NT2/D1 (cell line): Measurements from ENCODE around the gene HYPK.
A peak's percentile ranks its signal among the peaks of the same experiment; 100 is the strongest.

Experiments used
- DNase-seq: peaks from one replicate; pipeline ENCODE4 v3.0.0-alpha.2; 2011; ENCODE audit warnings: low read depth, low spot score
- H3K27me3 ChIP-seq: 2 replicates; pipeline ENCODE4 v1.6.0; 2011; ENCODE audit warnings: mild to moderate bottlenecking; ENCODE audit not compliant: insufficient read length, insufficient read depth
- H3K36me3 ChIP-seq: 2 replicates; pipeline ENCODE4 v1.6.1; 2011; ENCODE audit warnings: mild to moderate bottlenecking, low read length, mixed read lengths; ENCODE audit not compliant: insufficient read depth, insufficient read length
- H3K4me1 ChIP-seq: 2 replicates; pipeline ENCODE4 v1.5.1; 2011; ENCODE audit not compliant: insufficient read depth, insufficient read length
- H3K4me3 ChIP-seq: 2 replicates; pipeline ENCODE4 v1.5.1; 2011; ENCODE audit warnings: low read depth; ENCODE audit not compliant: insufficient read length
- H3K9ac ChIP-seq: 2 replicates; pipeline ENCODE4 v1.6.0; 2011; ENCODE audit warnings: low read depth; ENCODE audit not compliant: insufficient read length
- H3K9me3 ChIP-seq: 2 replicates; pipeline ENCODE4 v1.5.1; 2011; ENCODE audit warnings: mild to moderate bottlenecking, low read length; ENCODE audit not compliant: insufficient read depth
- SUZ12 ChIP-seq: IDR thresholded peaks from 2 replicates; pipeline ENCODE4 v1.6.1; 2011; ENCODE audit not compliant: insufficient read length, insufficient read depth; ENCODE audit errors: extremely low read depth
- YY1 ChIP-seq: IDR thresholded peaks from 2 replicates; pipeline ENCODE4 v1.6.1; 2011; ENCODE audit not compliant: insufficient read length, insufficient read depth
- ZNF274 ChIP-seq: IDR thresholded peaks from 2 replicates; pipeline ENCODE4 v1.6.1; 2011; ENCODE audit warnings: mild to moderate bottlenecking, low read depth, low read length

The HYPK gene

DNA sequence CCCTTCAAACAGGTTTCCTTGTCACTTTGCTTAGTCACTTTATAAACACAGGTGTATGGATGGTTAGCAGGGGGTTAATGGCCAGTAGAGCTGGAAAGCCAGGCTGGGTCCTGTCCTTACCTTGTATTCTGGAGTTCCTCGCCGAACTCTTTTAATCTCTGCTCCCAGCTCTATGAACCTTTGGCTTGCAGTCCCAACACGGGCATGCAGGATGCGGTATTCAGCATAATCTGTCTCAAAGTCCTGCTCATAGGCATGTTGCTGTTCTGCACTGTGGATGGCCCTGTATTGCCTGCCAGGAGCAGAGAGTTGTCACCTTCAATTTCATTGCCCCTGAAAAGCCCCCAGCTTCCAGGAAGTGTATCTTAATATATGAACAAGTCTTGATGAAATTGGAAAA, 26.3 kb upstream of the HYPK start:
- Histone ChIP-seq H3K36me3 (peaks cover 50% of the 10 kb centered on the region), H3K4me3 (no peak overlapping the region), H3K4me1 (peaks cover 8% of the 10 kb centered on the region), H3K9ac (no peak overlapping the region), H3K9me3 (no peaks in the 10 kb centered on the region), H3K27me3 (no peaks in the 10 kb centered on the region)
- TF ChIP-seq ZNF274, result no peak
- TF ChIP-seq YY1, result no peak
- no peak for TF ChIP-seq SUZ12
- no peak for DNase-seq

DNA sequence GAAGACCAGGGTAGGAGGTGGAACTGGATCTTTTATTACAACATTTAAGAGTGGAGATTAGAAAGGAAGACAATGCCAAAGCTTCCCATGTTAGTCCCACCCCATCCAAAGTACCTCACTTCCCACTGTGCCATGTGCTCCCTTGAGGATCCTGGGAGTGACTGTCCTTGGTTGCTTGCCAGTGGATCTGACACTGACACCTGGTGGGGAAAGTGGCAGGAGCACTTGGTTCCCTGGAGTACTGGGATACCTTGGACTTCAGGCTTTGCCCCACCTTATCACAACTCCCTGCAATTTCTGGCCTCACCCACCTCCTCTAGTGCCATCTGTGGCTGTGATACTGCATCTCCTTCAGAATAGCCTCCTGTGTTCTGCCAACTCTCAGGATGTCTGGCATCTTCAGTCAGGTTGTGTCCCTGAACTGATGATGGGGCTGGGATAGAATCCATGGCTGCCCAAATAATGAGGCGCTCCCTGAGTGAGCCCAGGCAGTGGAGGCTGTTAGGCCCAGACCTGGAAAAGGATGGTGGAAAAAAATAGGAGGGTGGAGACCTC, 24.9 kb upstream of the HYPK start:
- Histone ChIP-seq H3K4me1 (peaks cover 8% of the 10 kb centered on the region), H3K27me3 (no peaks in the 10 kb centered on the region), H3K4me3 (peak overlapping the region; percentile 67), H3K9me3 (no peaks in the 10 kb centered on the region), H3K36me3 (peaks cover 37% of the 10 kb centered on the region), H3K9ac (no peak overlapping the region)
- no peak for DNase-seq
- TF ChIP-seq YY1, result no peak
- TF ChIP-seq ZNF274, result no peak
- no peak for TF ChIP-seq SUZ12

DNA sequence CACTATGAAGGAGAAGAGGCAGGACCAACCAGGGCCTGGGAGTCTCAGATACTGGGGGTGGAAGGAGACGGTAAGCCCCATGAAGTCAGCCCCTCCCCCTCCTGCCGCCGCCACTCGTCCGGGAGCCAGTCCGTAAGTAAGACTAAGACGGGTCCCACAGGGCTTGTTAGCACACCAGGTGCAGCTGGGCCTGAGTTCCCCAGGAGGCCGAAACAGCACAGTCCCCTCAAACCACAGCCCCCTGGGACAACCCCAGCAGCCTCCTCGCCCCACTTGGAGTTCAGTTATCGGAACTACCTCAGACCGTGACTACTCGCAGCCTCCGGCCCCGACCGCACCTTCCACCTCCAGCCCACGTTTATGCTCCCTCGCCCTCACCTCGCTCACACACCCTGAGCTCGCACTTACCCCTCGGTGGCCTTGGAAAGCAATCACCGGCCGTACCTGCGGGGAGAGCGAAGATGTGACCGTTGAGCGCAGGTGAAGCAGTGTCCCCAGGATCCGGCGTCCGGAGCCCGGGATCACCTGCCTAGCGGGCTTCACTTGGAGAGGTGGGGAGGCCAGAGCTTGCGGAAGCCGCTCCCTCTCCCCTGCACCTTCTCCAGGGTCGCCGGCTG, 24.2 kb upstream of the HYPK start:
- no peaks in the 10 kb centered on the region for H3K9me3 ChIP-seq
- no peaks in the 10 kb centered on the region for H3K27me3 ChIP-seq
- H3K9ac ChIP-seq, result peak overlapping the region; percentile 70
- TF ChIP-seq ZNF274 (no peak), SUZ12 (no peak), YY1 (no peak)
- peak overlapping the region; percentile 67 for H3K4me3 ChIP-seq
- H3K36me3 ChIP-seq, result peaks cover 31% of the 10 kb centered on the region
- no peak for DNase-seq
- peaks cover 8% of the 10 kb centered on the region for H3K4me1 ChIP-seq

DNA sequence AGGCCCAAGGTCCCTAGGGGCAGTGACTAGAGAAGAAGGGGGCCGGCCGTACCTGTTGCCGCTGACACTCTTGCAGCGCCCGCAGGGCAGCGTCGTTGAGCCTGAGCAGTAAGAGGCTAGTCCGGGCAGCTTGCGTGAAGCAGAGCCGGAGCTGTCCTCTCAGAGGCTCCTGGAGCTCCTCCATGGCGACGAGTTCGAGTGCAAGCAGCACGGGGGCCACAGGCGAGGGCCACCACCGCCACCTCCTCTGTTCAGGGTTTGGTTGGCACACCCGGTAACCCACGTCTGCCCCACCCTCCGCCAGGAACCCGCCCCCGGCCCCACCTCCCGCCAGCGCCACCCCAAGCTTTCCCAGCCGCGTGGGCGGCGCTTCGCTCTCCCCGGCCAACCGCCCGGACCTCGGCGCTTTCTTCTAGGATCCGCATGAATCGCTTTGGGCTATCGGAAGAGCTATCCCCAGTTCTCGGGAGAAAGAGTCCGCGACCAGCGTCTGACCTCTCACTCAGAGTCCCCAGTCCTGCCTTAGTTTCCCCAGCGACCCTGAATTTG, 23.6 kb upstream of the HYPK start, which contains the start of gene ELL3:
TSS of gene ELL3 (minus strand) at position 249 of the 549 bp plus-strand sequence. CDS start at position 184, 65 bp downstream.
- TF ChIP-seq SUZ12, result no peak
- no peak for TF ChIP-seq ZNF274
- no peak for TF ChIP-seq YY1
- H3K36me3 ChIP-seq, result peaks cover 25% of the 10 kb centered on the region
- DNase-seq, result peak; percentile 30
- peak within 1 kb of the TSS; percentile 67 for H3K4me3 ChIP-seq
- H3K9me3 ChIP-seq, result no peaks in the 10 kb centered on the region
- peaks cover 8% of the 10 kb centered on the region for H3K4me1 ChIP-seq
- H3K9ac ChIP-seq, result peak within 1 kb of the TSS; percentile 80
- no peaks in the 10 kb centered on the region for H3K27me3 ChIP-seq

GRCh38 chr15:43777267-43777914, 23.0 kb upstream of the HYPK start:
- peak overlapping the region; percentile 80 for H3K9ac ChIP-seq
- TF ChIP-seq ZNF274, result no peak
- no peak for TF ChIP-seq YY1
- TF ChIP-seq SUZ12, result no peak
- peak; percentile 38 for DNase-seq
- H3K4me3 ChIP-seq, result peak overlapping the region; percentile 50
- peaks cover 21% of the 10 kb centered on the region for H3K36me3 ChIP-seq
- H3K4me1 ChIP-seq, result peaks cover 8% of the 10 kb centered on the region
- H3K27me3 ChIP-seq, result no peaks in the 10 kb centered on the region
- no peaks in the 10 kb centered on the region for H3K9me3 ChIP-seq

- TF ChIP-seq YY1 (no peak), ZNF274 (no peak), SUZ12 (no peak)
- H3K4me3 ChIP-seq, result no peak overlapping the region
- no peaks in the 10 kb centered on the region for H3K27me3 ChIP-seq
- peaks cover 4% of the 10 kb centered on the region for H3K36me3 ChIP-seq
- peaks cover 8% of the 10 kb centered on the region for H3K4me1 ChIP-seq
- H3K9ac ChIP-seq, result no peak overlapping the region
- no peaks in the 10 kb centered on the region for H3K9me3 ChIP-seq
- DNase-seq, result no peak
Measured at GRCh38 chr15:43779016-43779415, 21.4 kb upstream of the HYPK start.

- Histone ChIP-seq H3K9me3 (no peaks in the 10 kb centered on the region), H3K4me3 (no peak overlapping the region), H3K4me1 (peaks cover 4% of the 10 kb centered on the region), H3K36me3 (peaks cover 17% of the 10 kb centered on the region), H3K27me3 (no peaks in the 10 kb centered on the region), H3K9ac (no peak overlapping the region)
- TF ChIP-seq ZNF274, result no peak
- no peak for TF ChIP-seq YY1
- no peak for TF ChIP-seq SUZ12
- no peak for DNase-seq
Measured at GRCh38 chr15:43789409-43789808, 11.0 kb upstream of the HYPK start.
